OCI-LY1 (cell line): ENCODE data around the gene SLC27A4.

Experiments
- CTCF ChIP-seq: fragments of 200-600 bp; sonication (generic), shearing (Covaris generic); IDR thresholded peaks from 2 replicates; pipeline ENCODE4 v1.5.1; 2017; ENCODE audit warnings: mild to moderate bottlenecking, antibody characterized with exemption, low read length, moderate library complexity, mixed read lengths
- EZH2 ChIP-seq: fragments of 200-600 bp; sonication (generic), shearing (Covaris generic); IDR thresholded peaks from 2 replicates; pipeline ENCODE4 v1.8.0; 2017; ENCODE audit warnings: borderline replicate concordance, mixed run types, mild to moderate bottlenecking, antibody characterized with exemption, low read length, moderate library complexity, mixed read lengths

- TF ChIP-seq CTCF (no peak), EZH2 (no peak)
Observed at GRCh38 chr9:128391956-128392301, 51.6 kb downstream of the SLC27A4 start.
